RPMI7951 (cell line): ENCODE measurements around the gene XPO5. TPM values are rescaled to one million over a fixed set of nuclear protein-coding genes. Genes with fewer than 3 reads are reported as not detected.
"Not testable (repeated sequence)": the region's sequence is repeated elsewhere in the genome, so short reads cannot be mapped to it uniquely, and the experiment has no call there.

Source experiments
- DNase-seq: peaks from one replicate; pipeline ENCODE4 v3.0.0-alpha.2; 2012; ENCODE audit warnings: low read depth
- total RNA-seq: library from RNA; depleted of rRNA; stranded (reverse); fragments of >200 nt; shearing (Covaris generic); gene quantifications from 2 replicates; pipeline ENCODE4 v1.2.3, GENCODE V29; 2014; rRNA removed

XPO5 gene
- 40.2 and 48.1 TPM in 2 replicates for total RNA-seq

GRCh38 chr6:43575772-43576551, at the start of gene XPO5, which contains the start of gene POLH:
Gene XPO5, minus strand, starts transcription at chr6:43576038. Its CDS starts 174 bp downstream, at chr6:43575864.
Gene POLH, plus strand, starts transcription at chr6:43576185. Its CDS starts 6,135 bp downstream, at chr6:43582320.
- peak; percentile 94 for DNase-seq

DNA sequence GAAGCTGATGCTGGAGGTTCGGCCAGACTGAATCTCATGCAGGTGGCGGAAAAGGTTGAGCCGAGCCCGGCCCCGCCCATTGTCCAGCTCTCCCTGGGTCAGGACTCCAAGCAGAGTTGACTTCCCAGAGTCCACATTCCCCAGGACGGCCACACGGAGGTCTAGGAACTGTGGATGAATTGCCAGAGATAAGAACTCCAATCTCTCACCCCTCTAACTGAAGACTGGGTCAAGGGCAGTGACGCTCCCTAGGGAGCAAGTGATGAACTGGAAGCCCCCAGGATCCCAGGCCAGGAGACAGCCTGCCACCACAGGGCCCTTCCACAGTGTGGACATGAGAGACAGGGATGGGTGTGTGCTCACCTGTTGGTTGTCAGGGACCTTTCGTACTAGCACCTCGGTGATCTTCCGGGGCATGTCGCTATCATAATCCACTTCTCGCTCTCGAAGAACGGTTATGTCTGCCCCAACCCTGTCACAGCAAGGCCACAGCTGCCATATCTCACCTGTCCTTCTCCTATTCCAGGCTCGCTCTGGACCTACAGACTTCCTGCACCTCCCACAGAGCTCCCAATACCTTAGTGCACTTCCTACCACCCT, 49.7 kb upstream of the XPO5 start:
- DNase-seq, result no peak

- no peak for DNase-seq
Measured at GRCh38 chr6:43624786-43625288, 49.0 kb upstream of the XPO5 start.

- DNase-seq, result no peak
Measured at GRCh38 chr6:43623880-43624785, 48.3 kb upstream of the XPO5 start.

GRCh38 chr6:43622541-43622940, 46.7 kb upstream of the XPO5 start:
- no peak for DNase-seq

GRCh38 chr6:43621836-43622180, 46.0 kb upstream of the XPO5 start:
- DNase-seq, result no peak

GRCh38 chr6:43621078-43621835, 45.4 kb upstream of the XPO5 start:
- DNase-seq, result no peak

- no peak for DNase-seq
Measured at GRCh38 chr6:43616725-43617472, 41.1 kb upstream of the XPO5 start.

- DNase-seq, result no peak
Measured at GRCh38 chr6:43614396-43614730, 38.5 kb upstream of the XPO5 start.

- DNase-seq, result no peak
Measured at GRCh38 chr6:43613721-43614395, 38.0 kb upstream of the XPO5 start.

GRCh38 chr6:43610431-43610830, 34.6 kb upstream of the XPO5 start:
- DNase-seq, result no peak

DNA sequence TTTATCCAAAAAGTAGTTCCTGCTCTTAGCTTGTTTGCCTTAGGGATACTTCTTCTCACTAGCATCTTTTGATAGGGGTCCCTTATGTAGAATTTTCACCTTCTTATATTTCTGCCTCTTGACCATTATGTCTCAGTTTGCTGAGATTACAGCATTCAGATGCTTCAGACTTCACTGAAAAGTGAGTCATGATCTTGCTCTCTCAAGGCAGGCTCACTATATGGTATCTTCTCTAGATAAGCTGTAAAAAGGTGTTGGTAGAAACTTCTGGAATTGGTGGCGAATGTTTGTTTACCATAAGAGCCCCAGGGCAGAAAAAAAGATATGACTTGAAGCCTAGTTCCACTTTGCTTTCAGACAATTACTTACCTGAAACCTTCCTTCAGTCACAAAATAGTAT, 33.6 kb upstream of the XPO5 start:
- no peak for DNase-seq

GRCh38 chr6:43608807-43609206, 33.0 kb upstream of the XPO5 start:
- no peak for DNase-seq

GRCh38 chr6:43608310-43608763, 32.5 kb upstream of the XPO5 start:
- DNase-seq, result peak; percentile 75

DNA sequence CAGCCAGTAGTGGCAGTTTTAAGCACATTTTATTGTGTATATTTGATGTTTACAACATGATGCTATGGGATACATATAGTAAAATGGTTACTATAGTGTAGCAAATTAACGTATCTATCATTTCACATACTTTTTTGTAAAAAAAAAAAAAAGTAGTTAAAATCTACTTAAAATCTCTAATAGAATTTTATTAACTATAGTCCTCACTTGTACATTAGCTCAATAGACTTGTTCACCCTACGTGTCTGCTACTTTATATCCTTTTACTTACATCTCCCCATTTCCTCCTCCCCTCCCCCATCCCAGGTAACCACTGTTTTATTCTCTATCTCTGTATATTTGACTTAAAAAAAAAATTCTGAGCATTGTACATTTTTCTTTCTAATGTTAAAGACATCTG, 30.2 kb upstream of the XPO5 start:
- DNase-seq, result no peak

DNA sequence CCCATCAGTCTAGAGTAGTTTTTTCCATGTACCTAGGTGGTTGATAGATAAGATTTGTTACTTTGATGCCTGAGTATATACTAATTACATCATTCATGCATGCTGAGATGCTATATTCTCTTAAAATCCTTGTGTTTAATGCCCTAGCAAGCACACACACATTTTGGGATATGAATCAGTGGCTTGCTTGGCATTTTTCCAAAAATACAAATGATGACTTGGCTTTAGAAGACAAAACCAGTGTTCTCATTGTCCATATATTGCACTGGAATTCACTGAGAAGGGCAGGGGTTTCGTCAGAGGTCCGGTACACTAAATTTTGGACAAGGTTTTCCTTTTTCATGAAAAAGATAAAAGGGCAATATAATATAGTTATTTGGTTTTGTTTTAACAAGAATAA, 28.3 kb upstream of the XPO5 start:
- DNase-seq, result peak; percentile 61

DNA sequence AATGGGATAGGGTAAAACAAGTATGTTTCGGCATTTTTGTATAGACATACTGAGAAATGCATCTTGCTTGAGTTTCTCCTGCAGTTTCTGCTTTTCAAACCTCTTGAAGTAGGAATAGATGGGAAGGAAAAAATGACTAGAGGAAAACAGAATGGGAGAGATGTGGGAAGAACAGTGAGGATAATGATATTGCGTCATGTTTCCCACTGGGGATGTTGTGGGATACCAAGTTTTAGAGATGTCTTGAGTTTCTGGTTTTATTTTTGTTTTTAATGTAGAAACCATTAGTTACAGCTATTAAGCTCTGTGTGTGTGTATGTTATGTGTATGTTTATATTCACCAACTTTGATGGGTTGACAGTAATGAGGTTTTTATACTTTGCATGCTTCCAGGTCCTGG, 24.8 kb upstream of the XPO5 start:
- DNase-seq, result no peak

GRCh38 chr6:43593938-43594337, 18.1 kb upstream of the XPO5 start:
- DNase-seq, result no peak

DNA sequence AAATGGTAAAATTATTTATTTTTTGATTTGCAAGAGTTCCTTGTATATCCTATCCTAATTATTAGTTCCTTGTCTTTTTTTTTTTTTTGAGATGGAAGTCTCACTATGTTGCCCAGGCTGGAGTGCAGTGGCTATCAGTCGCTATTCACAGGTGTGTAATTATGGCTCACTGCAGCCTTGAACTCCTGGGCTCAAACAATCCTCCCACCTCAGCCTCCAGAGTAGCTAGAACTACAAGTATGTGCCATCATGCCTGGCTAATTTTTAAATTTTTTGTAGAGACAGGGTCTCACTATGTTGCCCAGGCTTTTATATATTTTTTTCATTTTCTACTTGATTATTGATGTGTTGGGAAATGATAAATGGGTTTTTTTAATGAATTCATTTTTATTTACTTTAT, 13.7 kb upstream of the XPO5 start:
- DNase-seq, result not testable (repeated sequence)

GRCh38 chr6:43588194-43588593, 12.4 kb upstream of the XPO5 start:
- no peak for DNase-seq
